OCI-LY3 (cell line): ENCODE data around the gene C5orf24.
A peak's percentile ranks its signal among the peaks of the same experiment; 100 is the strongest.
"Not testable (repeated sequence)": the region's sequence is repeated elsewhere in the genome, so short reads cannot be mapped to it uniquely, and the experiment has no call there.

Experiments used
- H2AFZ ChIP-seq: fragments of 200-600, 300-600 bp; shearing (Covaris generic); 2 replicates; pipeline ENCODE4 v1.6.0; 2014; ENCODE audit warnings: antibody characterized with exemption, low read depth, low read length
- H3K27ac ChIP-seq: fragments of 200-600, 300-600 bp; sonication (generic); 2 replicates; pipeline ENCODE4 v1.5.1; 2014; ENCODE audit warnings: mild to moderate bottlenecking, low read length, moderate library complexity, mixed read lengths
- H3K27me3 ChIP-seq: fragments of 200-600, 300-600 bp; sonication (generic); 2 replicates; pipeline ENCODE4 v1.6.1; 2014; ENCODE audit warnings: low read depth, low read length, mixed read lengths
- H3K36me3 ChIP-seq: fragments of 200-600, 300-600 bp; sonication (generic); replicated peaks from 2 replicates; pipeline ENCODE3; 2014; ENCODE audit warnings: low read depth, low read length, mixed read lengths
- H3K4me1 ChIP-seq: fragments of 300-600, 200-600 bp; sonication (generic); 2 replicates; pipeline ENCODE4 v1.6.1; 2014; ENCODE audit warnings: low read length, mixed read lengths
- H3K4me2 ChIP-seq: fragments of 200-600, 300-600 bp; sonication (generic); 2 replicates; pipeline ENCODE4 v1.6.1; 2014; ENCODE audit warnings: low read length, mixed read lengths
- H3K4me3 ChIP-seq: fragments of 300-600, 200-600 bp; sonication (generic); 2 replicates; pipeline ENCODE4 v1.5.1; 2014; ENCODE audit warnings: antibody characterized with exemption, mild to moderate bottlenecking, low read length, moderate library complexity
- H3K79me2 ChIP-seq: fragments of 300-600, 200-600 bp; shearing (Covaris generic); 2 replicates; pipeline ENCODE4 v1.6.1; 2014; ENCODE audit warnings: mild to moderate bottlenecking, low read length, mixed read lengths
- H3K9ac ChIP-seq: fragments of 300-600, 200-600 bp; shearing (Covaris generic); 2 replicates; pipeline ENCODE4 v1.6.0; 2014; ENCODE audit warnings: mild to moderate bottlenecking, low read length, moderate library complexity
- H3K9me3 ChIP-seq: fragments of 200-600, 300-600 bp; shearing (Covaris generic); 2 replicates; pipeline ENCODE4 v1.6.1; 2014; ENCODE audit warnings: low read length, mixed read lengths; ENCODE audit not compliant: insufficient read depth
- H4K20me1 ChIP-seq: fragments of 200-600, 300-600 bp; sonication (generic); 2 replicates; pipeline ENCODE4 v1.6.1; 2016; ENCODE audit warnings: low read length, mixed read lengths; ENCODE audit not compliant: insufficient read depth
- EZH2phosphoT487 ChIP-seq: fragments of 200-600 bp; shearing (Covaris generic); IDR thresholded peaks from 2 replicates; pipeline ENCODE4 v1.6.1; 2018; ENCODE audit warnings: antibody characterized with exemption, mixed run types, low read depth
- TF ChIP-seq, protein P1 (sequence below): fragments of 200-600, 300-600 bp; sonication (generic); IDR thresholded peaks from 2 replicates; pipeline ENCODE4 v1.5.1; 2014; ENCODE audit warnings: antibody characterized with exemption, low read length, low read depth

Gene C5orf24

DNA sequence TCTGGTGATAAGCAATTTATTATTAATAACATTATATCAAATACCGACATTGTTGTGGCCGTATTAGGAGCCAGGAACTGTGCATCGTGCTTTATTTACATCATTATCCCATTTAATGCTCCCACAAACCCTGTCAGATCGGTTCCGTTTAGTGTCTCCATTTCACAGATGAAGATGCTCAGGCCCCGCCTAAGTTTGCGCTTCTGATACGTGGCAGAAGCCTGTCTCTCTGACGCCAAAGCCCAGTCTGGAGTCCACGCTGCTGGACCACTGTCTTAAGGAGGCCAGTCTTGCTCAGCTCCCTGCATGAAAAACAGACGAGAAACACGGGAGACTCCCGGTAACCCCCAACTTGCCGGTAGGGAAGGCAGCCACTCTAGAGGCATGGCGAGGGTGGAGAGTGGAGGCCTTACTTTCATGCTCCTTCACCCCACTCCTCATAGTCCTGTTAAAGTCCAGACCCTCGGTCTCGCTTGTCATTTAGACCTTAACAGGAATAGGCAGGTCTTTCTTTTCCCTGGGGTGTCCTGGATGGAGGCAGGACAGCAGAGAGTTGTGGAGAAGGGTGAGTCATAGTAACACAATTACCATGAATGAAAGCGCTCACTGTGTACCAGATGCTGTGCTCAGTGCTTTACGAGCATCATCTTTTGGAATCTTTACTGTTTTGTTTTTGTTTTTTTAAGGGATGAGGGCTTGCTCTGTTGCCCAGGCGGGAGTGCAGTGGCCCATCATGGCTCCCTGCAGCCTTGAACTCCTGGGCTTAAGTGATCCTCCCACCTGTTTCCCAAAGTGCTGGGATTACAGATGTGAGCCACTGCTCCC is 29.3 kb downstream of the C5orf24 start:
- Histone ChIP-seq H3K79me2 (peaks cover 50% of the 10 kb centered on the region), H3K9me3 (no peaks in the 10 kb centered on the region), H3K27me3 (no peaks in the 10 kb centered on the region), H4K20me1 (no peaks in the 10 kb centered on the region), H3K4me1 (peaks cover 8% of the 10 kb centered on the region), H3K4me2 (peak overlapping the region; percentile 85), H3K36me3 (peaks cover 3% of the 10 kb centered on the region), H3K27ac (peak overlapping the region; percentile 65), H3K4me3 (peak overlapping the region; percentile 90), H3K9ac (peak overlapping the region; percentile 92), H2AFZ (peak overlapping the region; percentile 43)
- TF ChIP-seq, protein P1, sequence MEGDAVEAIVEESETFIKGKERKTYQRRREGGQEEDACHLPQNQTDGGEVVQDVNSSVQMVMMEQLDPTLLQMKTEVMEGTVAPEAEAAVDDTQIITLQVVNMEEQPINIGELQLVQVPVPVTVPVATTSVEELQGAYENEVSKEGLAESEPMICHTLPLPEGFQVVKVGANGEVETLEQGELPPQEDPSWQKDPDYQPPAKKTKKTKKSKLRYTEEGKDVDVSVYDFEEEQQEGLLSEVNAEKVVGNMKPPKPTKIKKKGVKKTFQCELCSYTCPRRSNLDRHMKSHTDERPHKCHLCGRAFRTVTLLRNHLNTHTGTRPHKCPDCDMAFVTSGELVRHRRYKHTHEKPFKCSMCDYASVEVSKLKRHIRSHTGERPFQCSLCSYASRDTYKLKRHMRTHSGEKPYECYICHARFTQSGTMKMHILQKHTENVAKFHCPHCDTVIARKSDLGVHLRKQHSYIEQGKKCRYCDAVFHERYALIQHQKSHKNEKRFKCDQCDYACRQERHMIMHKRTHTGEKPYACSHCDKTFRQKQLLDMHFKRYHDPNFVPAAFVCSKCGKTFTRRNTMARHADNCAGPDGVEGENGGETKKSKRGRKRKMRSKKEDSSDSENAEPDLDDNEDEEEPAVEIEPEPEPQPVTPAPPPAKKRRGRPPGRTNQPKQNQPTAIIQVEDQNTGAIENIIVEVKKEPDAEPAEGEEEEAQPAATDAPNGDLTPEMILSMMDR, result no peak
- TF ChIP-seq EZH2phosphoT487, result no peak

DNA sequence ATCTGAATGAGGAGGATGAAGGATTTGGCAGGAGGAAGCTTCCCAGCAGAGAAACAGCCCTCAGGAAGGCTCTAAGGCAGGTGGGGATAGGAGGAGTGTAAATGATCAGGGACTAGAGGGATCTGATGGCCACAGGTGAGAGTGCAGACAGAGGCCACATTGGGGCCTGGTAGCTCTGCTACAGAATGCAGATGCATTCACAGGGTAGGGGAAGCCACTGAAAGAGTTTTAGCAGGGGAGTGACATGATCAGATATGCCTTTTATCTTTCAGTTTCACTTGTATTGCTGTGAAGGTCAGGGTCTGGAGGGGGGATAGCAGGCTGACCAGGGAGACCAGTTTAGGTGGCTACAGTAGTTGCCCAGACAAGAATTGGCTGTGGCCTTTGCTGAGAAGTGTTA is 31.4 kb downstream of the C5orf24 start:
- TF ChIP-seq, protein P1, result no peak
- no peak for TF ChIP-seq EZH2phosphoT487
- Histone ChIP-seq H3K79me2 (peaks cover 57% of the 10 kb centered on the region), H3K9me3 (no peaks in the 10 kb centered on the region), H3K4me2 (no peak overlapping the region), H3K27me3 (no peaks in the 10 kb centered on the region), H4K20me1 (no peaks in the 10 kb centered on the region), H3K36me3 (peaks cover 3% of the 10 kb centered on the region), H3K27ac (no peak overlapping the region), H3K4me1 (peaks cover 8% of the 10 kb centered on the region), H2AFZ (no peak overlapping the region), H3K9ac (no peak overlapping the region), H3K4me3 (no peak overlapping the region)

DNA sequence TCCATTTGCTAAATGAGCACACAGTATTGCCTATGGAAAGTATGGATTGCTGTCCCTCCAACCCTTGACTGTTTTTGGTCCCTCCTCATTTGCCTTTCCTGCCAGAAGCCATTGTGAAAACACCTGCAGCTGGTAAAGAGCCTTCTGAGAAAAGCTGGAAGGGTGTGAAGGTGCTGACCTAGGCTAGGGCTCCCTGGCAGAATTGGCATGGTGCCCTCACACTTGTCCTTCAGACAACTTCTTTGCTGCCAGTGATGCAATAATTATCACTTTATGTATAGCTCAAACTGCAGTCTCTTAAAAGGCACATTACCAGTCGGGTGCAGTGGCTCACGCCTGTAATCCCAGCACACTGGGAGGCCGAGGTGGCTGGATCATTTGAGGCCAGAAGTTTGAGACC is 32.6 kb downstream of the C5orf24 start:
- TF ChIP-seq, protein P1, result no peak
- no peak for TF ChIP-seq EZH2phosphoT487
- H3K9ac ChIP-seq, result no peak overlapping the region
- H4K20me1 ChIP-seq, result no peaks in the 10 kb centered on the region
- peaks cover 4% of the 10 kb centered on the region for H3K4me1 ChIP-seq
- H2AFZ ChIP-seq, result no peak overlapping the region
- H3K4me2 ChIP-seq, result no peak overlapping the region
- H3K4me3 ChIP-seq, result no peak overlapping the region
- H3K9me3 ChIP-seq, result no peaks in the 10 kb centered on the region
- H3K79me2 ChIP-seq, result peaks cover 57% of the 10 kb centered on the region
- no peaks in the 10 kb centered on the region for H3K27me3 ChIP-seq
- no peak overlapping the region for H3K27ac ChIP-seq
- peaks cover 3% of the 10 kb centered on the region for H3K36me3 ChIP-seq

DNA sequence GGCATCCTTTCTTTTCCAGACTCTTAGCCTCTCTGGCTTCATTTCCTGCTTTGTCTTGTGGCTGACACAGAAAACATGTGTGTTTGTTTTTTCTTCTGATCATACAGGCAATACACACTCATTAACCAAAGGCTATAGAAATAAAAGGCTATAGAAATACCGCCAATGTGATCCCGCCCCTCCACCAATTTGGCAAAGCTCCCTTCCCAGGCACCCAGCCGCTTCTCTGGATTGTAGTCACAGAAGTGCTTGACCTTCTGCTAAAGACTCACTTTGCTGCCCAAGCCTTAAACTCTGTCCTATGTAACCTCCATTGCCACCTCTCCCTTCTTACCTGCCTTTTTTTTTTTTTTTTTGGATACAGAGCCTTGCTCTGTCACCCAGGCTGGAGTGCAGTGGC is 33.7 kb downstream of the C5orf24 start:
- H3K27me3 ChIP-seq, result no peaks in the 10 kb centered on the region
- no peak overlapping the region for H2AFZ ChIP-seq
- H3K9ac ChIP-seq, result no peak overlapping the region
- TF ChIP-seq, protein P1, result no peak
- no peak for TF ChIP-seq EZH2phosphoT487
- no peak overlapping the region for H3K4me2 ChIP-seq
- peaks cover 3% of the 10 kb centered on the region for H3K36me3 ChIP-seq
- H3K27ac ChIP-seq, result no peak overlapping the region
- H3K4me1 ChIP-seq, result no peaks in the 10 kb centered on the region
- H4K20me1 ChIP-seq, result no peaks in the 10 kb centered on the region
- no peaks in the 10 kb centered on the region for H3K9me3 ChIP-seq
- no peak overlapping the region for H3K4me3 ChIP-seq
- peaks cover 54% of the 10 kb centered on the region for H3K79me2 ChIP-seq

DNA sequence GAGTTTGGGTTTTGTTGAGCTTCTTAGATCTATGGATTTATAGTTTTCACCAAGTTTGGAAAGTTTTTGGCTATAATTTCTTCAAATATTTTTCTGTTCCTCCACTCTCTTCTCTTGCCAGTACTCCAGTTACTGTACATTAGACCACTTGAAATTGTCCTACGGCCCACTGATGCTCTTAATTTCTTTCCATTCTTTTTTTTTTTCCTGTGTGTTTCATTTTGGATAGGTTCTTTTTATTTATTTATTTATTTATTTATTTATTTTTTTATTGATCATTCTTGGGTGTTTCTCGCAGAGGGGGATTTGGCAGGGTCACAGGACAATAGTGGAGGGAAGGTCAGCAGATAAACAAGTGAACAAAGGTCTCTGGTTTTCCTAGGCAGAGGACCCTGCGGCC is 35.2 kb downstream of the C5orf24 start:
- not testable (repeated sequence) for H2AFZ ChIP-seq, H3K4me1 ChIP-seq, H3K9ac ChIP-seq, H3K4me2 ChIP-seq, H3K27ac ChIP-seq, H3K27me3 ChIP-seq, H3K4me3 ChIP-seq, H3K9me3 ChIP-seq, H3K36me3 ChIP-seq, H4K20me1 ChIP-seq
- H3K79me2 ChIP-seq, result peaks cover 50% of the 10 kb centered on the region

DNA sequence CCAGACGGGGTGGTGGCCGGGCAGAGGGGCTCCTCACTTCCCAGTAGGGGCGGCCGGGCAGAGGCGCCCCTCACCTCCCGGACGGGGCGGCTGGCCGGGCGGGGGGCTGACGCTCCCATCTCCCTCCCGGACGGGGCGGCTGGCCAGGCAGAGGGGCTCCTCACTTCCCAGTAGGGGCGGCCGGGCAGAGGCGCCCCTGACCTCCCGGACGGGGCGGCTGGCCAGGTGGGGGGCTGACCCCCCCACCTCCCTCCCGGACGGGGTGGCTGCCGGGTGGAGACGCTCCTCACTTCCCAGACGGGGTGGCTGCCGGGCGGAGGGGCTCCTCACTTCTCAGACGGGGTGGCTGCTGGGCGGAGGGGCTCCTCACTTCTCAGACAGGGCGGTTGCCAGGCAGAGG is 35.9 kb downstream of the C5orf24 start:
- H3K36me3 ChIP-seq, H3K4me2 ChIP-seq, H3K9me3 ChIP-seq, H3K27ac ChIP-seq, H4K20me1 ChIP-seq, H3K27me3 ChIP-seq, H3K9ac ChIP-seq, H3K4me3 ChIP-seq, H3K4me1 ChIP-seq, H2AFZ ChIP-seq: not testable (repeated sequence)
- peaks cover 50% of the 10 kb centered on the region for H3K79me2 ChIP-seq
